Chondrocyte (in vitro differentiated cells): ENCODE data around the gene FTO. TPM values are rescaled to one million over a fixed set of nuclear protein-coding genes. Genes with fewer than 3 reads are reported as not detected.

ENCODE experiments used
- DNase-seq: peaks from one replicate; pipeline ENCODE4 v3.0.0; 2021; ENCODE audit warnings: mixed read lengths, low spot score
- H3K27ac Mint-ChIP-seq: one replicate; pipeline ENCODE4 v1.8.0; 2021; ENCODE audit warnings: mild to moderate bottlenecking, moderate library complexity, mixed read lengths; ENCODE audit not compliant: unreplicated experiment
- H3K27me3 Mint-ChIP-seq: 2 replicates; pipeline ENCODE4 v1.8.0; 2021; ENCODE audit warnings: low read depth, mixed read lengths
- H3K36me3 Mint-ChIP-seq: 2 replicates; pipeline ENCODE4 v1.8.0; 2021; ENCODE audit warnings: low read depth, mixed read lengths
- H3K4me1 Mint-ChIP-seq: 2 replicates; pipeline ENCODE4 v1.8.0; 2021; ENCODE audit warnings: low read depth, mild to moderate bottlenecking, mixed read lengths
- H3K4me3 Mint-ChIP-seq: one replicate; pipeline ENCODE4 v1.8.0; 2021; ENCODE audit warnings: mild to moderate bottlenecking, moderate library complexity, mixed read lengths; ENCODE audit not compliant: unreplicated experiment
- H3K9me3 Mint-ChIP-seq: 2 replicates; pipeline ENCODE4 v1.8.0; 2021; ENCODE audit warnings: low read depth, mixed read lengths
- total RNA-seq: library from RNA; stranded (reverse); gene quantifications from 3 replicates; pipeline ENCODE4 v1.2.1, GENCODE V29; 2021
- TF ChIP-seq, protein P1 (sequence below): fragments of 200-600 bp; sonication (generic); IDR thresholded peaks from 2 replicates; pipeline ENCODE4 v1.5.0; 2021; ENCODE audit warnings: antibody characterized with exemption, mild to moderate bottlenecking, moderate library complexity

FTO gene
- total RNA-seq, 1 donor from 2014 or later: 85.7 TPM

DNA sequence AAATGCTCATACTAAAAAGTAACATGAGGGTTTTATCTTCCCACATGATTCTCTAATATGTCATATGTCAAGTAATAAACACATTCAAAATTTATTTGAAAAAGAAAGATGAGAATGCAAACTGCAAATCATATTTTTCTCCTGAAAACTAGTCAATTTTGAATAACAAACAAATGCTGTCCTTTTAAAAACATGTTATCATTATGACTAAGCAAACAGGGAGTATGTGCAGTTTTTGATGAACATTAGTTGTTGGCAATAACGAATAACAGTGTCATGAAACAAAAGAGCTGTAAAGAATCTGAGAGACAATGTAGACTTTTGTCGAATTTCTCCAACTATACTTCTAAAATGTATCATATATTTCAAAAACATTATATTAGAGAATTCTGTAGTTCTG is 35.1 kb upstream of the FTO start:
- Mint-ChIP-seq H3K4me1 (peaks cover 19% of the 10 kb centered on the region), H3K9me3 (no peaks in the 10 kb centered on the region), H3K4me3 (no peak overlapping the region), H3K27me3 (no peaks in the 10 kb centered on the region), H3K27ac (no peak overlapping the region), H3K36me3 (no peaks in the 10 kb centered on the region)
- TF ChIP-seq, protein P1, sequence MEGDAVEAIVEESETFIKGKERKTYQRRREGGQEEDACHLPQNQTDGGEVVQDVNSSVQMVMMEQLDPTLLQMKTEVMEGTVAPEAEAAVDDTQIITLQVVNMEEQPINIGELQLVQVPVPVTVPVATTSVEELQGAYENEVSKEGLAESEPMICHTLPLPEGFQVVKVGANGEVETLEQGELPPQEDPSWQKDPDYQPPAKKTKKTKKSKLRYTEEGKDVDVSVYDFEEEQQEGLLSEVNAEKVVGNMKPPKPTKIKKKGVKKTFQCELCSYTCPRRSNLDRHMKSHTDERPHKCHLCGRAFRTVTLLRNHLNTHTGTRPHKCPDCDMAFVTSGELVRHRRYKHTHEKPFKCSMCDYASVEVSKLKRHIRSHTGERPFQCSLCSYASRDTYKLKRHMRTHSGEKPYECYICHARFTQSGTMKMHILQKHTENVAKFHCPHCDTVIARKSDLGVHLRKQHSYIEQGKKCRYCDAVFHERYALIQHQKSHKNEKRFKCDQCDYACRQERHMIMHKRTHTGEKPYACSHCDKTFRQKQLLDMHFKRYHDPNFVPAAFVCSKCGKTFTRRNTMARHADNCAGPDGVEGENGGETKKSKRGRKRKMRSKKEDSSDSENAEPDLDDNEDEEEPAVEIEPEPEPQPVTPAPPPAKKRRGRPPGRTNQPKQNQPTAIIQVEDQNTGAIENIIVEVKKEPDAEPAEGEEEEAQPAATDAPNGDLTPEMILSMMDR: no peak
- DNase-seq: no peak

GRCh38 chr16:53672461-53672860 is 31.5 kb upstream of the FTO start:
- Mint-ChIP-seq H3K4me3 (no peak overlapping the region), H3K9me3 (no peaks in the 10 kb centered on the region), H3K4me1 (no peaks in the 10 kb centered on the region), H3K27ac (no peak overlapping the region), H3K36me3 (no peaks in the 10 kb centered on the region), H3K27me3 (no peaks in the 10 kb centered on the region)
- DNase-seq: no peak
- TF ChIP-seq, protein P1: no peak

- Mint-ChIP-seq H3K4me3 (no peak overlapping the region), H3K27me3 (no peaks in the 10 kb centered on the region)
These were observed 30.8 kb upstream of the FTO start for GRCh38 chr16:53673189-53673588.

DNA sequence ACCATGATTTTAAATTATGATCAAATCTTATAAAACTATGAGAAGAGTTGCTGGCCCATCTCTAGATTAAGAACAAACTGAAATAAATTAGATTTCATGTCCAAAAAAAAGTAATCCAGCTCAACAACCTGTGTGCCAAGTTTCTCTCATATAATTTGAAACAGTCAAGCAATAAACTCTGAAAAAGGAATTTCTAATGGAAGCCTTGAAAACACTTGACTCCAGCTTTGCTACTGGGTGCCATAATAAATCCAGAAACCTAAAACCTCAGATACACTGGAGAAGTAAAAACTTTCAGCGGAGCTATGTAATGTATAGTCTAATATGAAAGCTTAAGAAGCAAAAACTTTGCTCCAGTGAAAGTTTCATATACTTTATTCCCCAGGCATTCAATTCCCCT is 25.8 kb upstream of the FTO start:
- H3K27ac Mint-ChIP-seq: no peak overlapping the region

More at GRCh38 chr16:53673189-53673588, 30.8 kb upstream of the FTO start:
- no peaks in the 10 kb centered on the region for H3K4me1 Mint-ChIP-seq
- H3K27ac Mint-ChIP-seq: no peak overlapping the region
- H3K36me3 Mint-ChIP-seq: no peaks in the 10 kb centered on the region
- H3K9me3 Mint-ChIP-seq: no peaks in the 10 kb centered on the region
- TF ChIP-seq, protein P1: no peak
- no peak for DNase-seq

GRCh38 chr16:53678756-53679343 is 25.1 kb upstream of the FTO start:
- DNase-seq: no peak
- peaks cover 5% of the 10 kb centered on the region for H3K36me3 Mint-ChIP-seq
- no peak overlapping the region for H3K27ac Mint-ChIP-seq
- TF ChIP-seq, protein P1: no peak
- H3K9me3 Mint-ChIP-seq: no peaks in the 10 kb centered on the region
- H3K4me3 Mint-ChIP-seq: no peak overlapping the region
- H3K4me1 Mint-ChIP-seq: no peaks in the 10 kb centered on the region
- no peaks in the 10 kb centered on the region for H3K27me3 Mint-ChIP-seq

More for the DNA sequence above, 25.8 kb upstream of the FTO start:
- Mint-ChIP-seq H3K36me3 (peaks cover 3% of the 10 kb centered on the region), H3K27me3 (no peaks in the 10 kb centered on the region), H3K4me3 (no peak overlapping the region), H3K9me3 (no peaks in the 10 kb centered on the region), H3K4me1 (no peaks in the 10 kb centered on the region)
- TF ChIP-seq, protein P1: no peak
- DNase-seq: no peak
